B cell (primary cell): ENCODE measurements around the gene CR2.
"Not testable (repeated sequence)": the region's sequence is repeated elsewhere in the genome, so short reads cannot be mapped to it uniquely, and the experiment has no call there.

Experiments used
- CTCF ChIP-seq: fragments of 200-600 bp; IDR thresholded peaks from one replicate; pipeline ENCODE4 v1.8.0; 2022; ENCODE audit warnings: antibody characterized with exemption, mild to moderate bottlenecking
- EZH2 ChIP-seq: IDR thresholded peaks from 2 replicates; pipeline ENCODE4 v1.6.1; 2012; ENCODE audit warnings: borderline replicate concordance, low read depth, mild to moderate bottlenecking, moderate library complexity, low read length; ENCODE audit not compliant: insufficient read depth, poor library complexity, severe bottlenecking

DNA sequence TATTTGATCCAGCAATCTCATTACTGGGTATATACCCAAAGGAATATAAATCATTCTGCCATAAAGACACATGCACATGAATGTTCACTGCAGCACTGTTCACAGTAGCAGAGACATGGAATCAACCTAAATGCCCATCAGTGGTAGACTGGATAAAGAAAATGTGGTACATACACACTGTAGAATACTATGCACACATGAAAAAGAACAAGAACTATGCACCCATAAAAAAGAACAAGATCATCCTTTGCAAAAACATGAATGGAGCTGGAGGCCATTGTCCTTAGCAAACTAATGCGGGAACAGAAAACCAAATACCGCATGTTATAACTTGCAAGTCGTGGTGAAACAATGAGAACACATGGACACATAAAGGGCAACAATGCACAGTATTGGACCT is 17.4 kb upstream of the CR2 start:
- not testable (repeated sequence) for TF ChIP-seq EZH2, CTCF
